HepG2 (cell line): Measurements from ENCODE around the gene FAIM.

Experiments
- ATAD3A ChIP-seq: sonication (generic); formaldehyde crosslinking; IDR thresholded peaks from 2 replicates; pipeline ENCODE4 v1.4.0; 2020; ENCODE audit warnings: missing genetic modification reagents
- HOXA7 ChIP-seq: sonication (generic); formaldehyde crosslinking; IDR thresholded peaks from 2 replicates; pipeline ENCODE4 v1.8.1; 2022; ENCODE audit warnings: mild to moderate bottlenecking, missing genetic modification reagents, moderate library complexity
- RFXANK ChIP-seq: IDR thresholded peaks from 2 replicates; pipeline ENCODE4 v1.6.1; 2016
- ZNF644 ChIP-seq: IDR thresholded peaks from 2 replicates; pipeline ENCODE4 v1.6.1; 2016; ENCODE audit warnings: low read depth
- TF ChIP-seq, protein P1 (sequence below), 2 experiments: fragments of 450-650 bp in 1 of 2; sonication (generic) in 1 of 2; formaldehyde crosslinking in 1 of 2; IDR thresholded peaks; 2 replicates each; pipeline versions ENCODE4 v1.6.1 to v1.8.0; 2016 to 2022; ENCODE audit warnings: antibody characterized with exemption in 1 of 2, mild to moderate bottlenecking in 1 of 2, missing genetic modification reagents in 1 of 2
- TF ChIP-seq, protein P2 (sequence below): sonication (generic); formaldehyde crosslinking; IDR thresholded peaks from 2 replicates; pipeline ENCODE4 v1.5.1; 2020; ENCODE audit warnings: mild to moderate bottlenecking, missing genetic modification reagents, moderate library complexity

DNA sequence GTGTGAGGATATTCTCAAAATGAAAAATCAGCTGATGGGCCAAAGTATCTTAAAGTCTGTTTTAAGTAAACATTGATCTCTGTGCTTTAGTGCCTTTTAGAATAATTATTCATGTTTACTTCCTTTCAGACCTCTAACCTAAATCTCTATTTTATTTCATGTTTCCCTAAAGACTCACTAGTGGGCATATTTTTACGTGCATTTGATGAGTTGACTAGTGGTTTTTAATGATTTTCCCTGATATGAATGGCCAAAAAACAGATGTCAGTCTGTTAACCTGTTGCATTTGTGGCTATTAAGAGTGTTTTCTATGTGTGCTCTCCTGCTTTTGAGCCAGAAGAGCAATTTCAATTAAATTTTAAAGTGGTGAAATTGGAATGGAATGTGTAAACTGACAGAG is 6.9 kb downstream of the FAIM start:
- TF ChIP-seq, protein P1, sequence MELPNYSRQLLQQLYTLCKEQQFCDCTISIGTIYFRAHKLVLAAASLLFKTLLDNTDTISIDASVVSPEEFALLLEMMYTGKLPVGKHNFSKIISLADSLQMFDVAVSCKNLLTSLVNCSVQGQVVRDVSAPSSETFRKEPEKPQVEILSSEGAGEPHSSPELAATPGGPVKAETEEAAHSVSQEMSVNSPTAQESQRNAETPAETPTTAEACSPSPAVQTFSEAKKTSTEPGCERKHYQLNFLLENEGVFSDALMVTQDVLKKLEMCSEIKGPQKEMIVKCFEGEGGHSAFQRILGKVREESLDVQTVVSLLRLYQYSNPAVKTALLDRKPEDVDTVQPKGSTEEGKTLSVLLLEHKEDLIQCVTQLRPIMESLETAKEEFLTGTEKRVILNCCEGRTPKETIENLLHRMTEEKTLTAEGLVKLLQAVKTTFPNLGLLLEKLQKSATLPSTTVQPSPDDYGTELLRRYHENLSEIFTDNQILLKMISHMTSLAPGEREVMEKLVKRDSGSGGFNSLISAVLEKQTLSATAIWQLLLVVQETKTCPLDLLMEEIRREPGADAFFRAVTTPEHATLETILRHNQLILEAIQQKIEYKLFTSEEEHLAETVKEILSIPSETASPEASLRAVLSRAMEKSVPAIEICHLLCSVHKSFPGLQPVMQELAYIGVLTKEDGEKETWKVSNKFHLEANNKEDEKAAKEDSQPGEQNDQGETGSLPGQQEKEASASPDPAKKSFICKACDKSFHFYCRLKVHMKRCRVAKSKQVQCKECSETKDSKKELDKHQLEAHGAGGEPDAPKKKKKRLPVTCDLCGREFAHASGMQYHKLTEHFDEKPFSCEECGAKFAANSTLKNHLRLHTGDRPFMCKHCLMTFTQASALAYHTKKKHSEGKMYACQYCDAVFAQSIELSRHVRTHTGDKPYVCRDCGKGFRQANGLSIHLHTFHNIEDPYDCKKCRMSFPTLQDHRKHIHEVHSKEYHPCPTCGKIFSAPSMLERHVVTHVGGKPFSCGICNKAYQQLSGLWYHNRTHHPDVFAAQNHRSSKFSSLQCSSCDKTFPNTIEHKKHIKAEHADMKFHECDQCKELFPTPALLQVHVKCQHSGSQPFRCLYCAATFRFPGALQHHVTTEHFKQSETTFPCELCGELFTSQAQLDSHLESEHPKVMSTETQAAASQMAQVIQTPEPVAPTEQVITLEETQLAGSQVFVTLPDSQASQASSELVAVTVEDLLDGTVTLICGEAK (IDR thresholded peaks at IDR 0.05), result no peak
- TF ChIP-seq, protein P1 (CRISPR knock-in tag; IDR thresholded peaks at IDR 0.05), result no peak
- TF ChIP-seq ATAD3A (CRISPR knock-in tag) (no peak), HOXA7 (no peak), RFXANK (CRISPR knock-in tag) (no peak), ZNF644 (no peak)
- TF ChIP-seq, protein P2, sequence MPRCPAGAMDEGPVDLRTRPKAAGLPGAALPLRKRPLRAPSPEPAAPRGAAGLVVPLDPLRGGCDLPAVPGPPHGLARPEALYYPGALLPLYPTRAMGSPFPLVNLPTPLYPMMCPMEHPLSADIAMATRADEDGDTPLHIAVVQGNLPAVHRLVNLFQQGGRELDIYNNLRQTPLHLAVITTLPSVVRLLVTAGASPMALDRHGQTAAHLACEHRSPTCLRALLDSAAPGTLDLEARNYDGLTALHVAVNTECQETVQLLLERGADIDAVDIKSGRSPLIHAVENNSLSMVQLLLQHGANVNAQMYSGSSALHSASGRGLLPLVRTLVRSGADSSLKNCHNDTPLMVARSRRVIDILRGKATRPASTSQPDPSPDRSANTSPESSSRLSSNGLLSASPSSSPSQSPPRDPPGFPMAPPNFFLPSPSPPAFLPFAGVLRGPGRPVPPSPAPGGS (CRISPR knock-in tag), result no peak
